Colonic mucosa (tissue), 4 donors: Measurements from ENCODE around the gene TPMT. TPM values are rescaled to one million over a fixed set of nuclear protein-coding genes. Genes with fewer than 3 reads are reported as not detected.

Experiments used
- DNase-seq: peaks from one replicate; pipeline ENCODE4 v3.0.0-alpha.2; 2020
- H3K27ac ChIP-seq: fragments of 200-600 bp; one replicate; pipeline ENCODE4 v1.8.0; 2021
- H3K27me3 ChIP-seq: fragments of 200-600 bp; one replicate; pipeline ENCODE4 v1.8.0; 2021
- H3K36me3 ChIP-seq: fragments of 200-600 bp; one replicate; pipeline ENCODE4 v1.8.0; 2021
- H3K4me1 ChIP-seq: fragments of 200-600 bp; one replicate; pipeline ENCODE4 v1.8.0; 2021; ENCODE audit warnings: mild to moderate bottlenecking
- H3K4me3 ChIP-seq: fragments of 200-600 bp; one replicate; pipeline ENCODE4 v1.8.0; 2021
- H3K9ac ChIP-seq, 2 donors: one replicate each; pipeline ENCODE4 v1.7.0; 2013; ENCODE audit warnings: control low read depth in 2 of 2, low read depth in 2 of 2, low read length in 2 of 2
- H3K9me3 ChIP-seq: fragments of 200-600 bp; one replicate; pipeline ENCODE4 v1.8.0; 2021
- CTCF ChIP-seq: fragments of 200-600 bp; IDR thresholded peaks from one replicate; pipeline ENCODE4 v1.8.0; 2022; ENCODE audit warnings: antibody characterized with exemption, mild to moderate bottlenecking
- intact Hi-C: fragments of 100-400 bp; cut with DNase I; formaldehyde crosslinking; loops from one replicate; pipeline ENCODE4 v1.14.1; 2022
- total RNA-seq, 2 donors: library from RNA; stranded (reverse); fragmentation: NEBNext Ultra II Directional in 1 of 2; extraction: Animal tissue kit (Norgen Biotek cat#: 25700) in 1 of 2; gene quantifications; one replicate each; pipeline ENCODE4 v1.2.1, GENCODE V29; 2021
- donor health status: healthy.
- donor health status: DM: no; HTN: no; CAD: no.
- donor health status: DM: no; HTN: no; CAD: no.

TPMT gene
- total RNA-seq, 2 donors from 2014 or later = 51.1 to 52.5 TPM

GRCh38 chr6:18078866-18079265, 76.0 kb downstream of the TPMT start:
- intact Hi-C loops = no loop called here
- Histone ChIP-seq H3K4me3 (no peak overlapping the region), H3K4me1 (no peaks in the 10 kb centered on the region), H3K27ac (no peak overlapping the region), H3K9me3 (no peaks in the 10 kb centered on the region), H3K36me3 (no peaks in the 10 kb centered on the region), H3K27me3 (no peaks in the 10 kb centered on the region), H3K9ac (no peak overlapping the region)
- no peak for TF ChIP-seq CTCF
- no peak for DNase-seq

Other genes starting within 250 kb of the TPMT start
- gene KIF13A, start 167.4 kb downstream of the TPMT start, total RNA-seq = 10 to 100 TPM; 43.7 to 54.0 TPM
- gene NHLRC1, start 32.4 kb downstream of the TPMT start, total RNA-seq = 1 to 10 TPM; 1.6 to 2.5 TPM
- 10 to 100 TPM; 28.4 to 43.5 TPM for gene KDM1B, start 345 bp upstream of the TPMT start, total RNA-seq
- 100 to 1,000 TPM; 113 to 145 TPM for gene DEK, start 109.5 kb upstream of the TPMT start, total RNA-seq
- gene RNF144B, start 232.3 kb upstream of the TPMT start, total RNA-seq = 1 to 10 TPM; 4.2 to 4.4 TPM